ENCODE data around the gene DONSON. TPM values are rescaled to one million over a fixed set of nuclear protein-coding genes. Genes with fewer than 3 reads are reported as not detected.

DONSON gene
- total RNA-seq, 1 donor from 2014 or later: 8.2 TPM

- intact Hi-C loops (cut with DNase I): no loop called here
- DNase-seq (ENCODE audit: low spot score): no peak
Observed at GRCh38 chr21:33566514-33566913, 22.0 kb downstream of the DONSON start.

GRCh38 chr21:33562389-33562788 lies 26.1 kb downstream of the DONSON start:
- intact Hi-C loops (cut with DNase I): no loop called here
- no peak for DNase-seq (ENCODE audit: low spot score)

- intact Hi-C loops (cut with DNase I): no loop called here
- no peak for DNase-seq (ENCODE audit: low spot score)
Observed at GRCh38 chr21:33561373-33561772, 27.1 kb downstream of the DONSON start.

GRCh38 chr21:33560965-33561364 lies 27.5 kb downstream of the DONSON start:
- no peak for DNase-seq (ENCODE audit: low spot score)
- intact Hi-C loops (cut with DNase I): no loop called here

- no peak for DNase-seq (ENCODE audit: low spot score)
- intact Hi-C loops (cut with DNase I): no loop called here
Observed at GRCh38 chr21:33559813-33560212, 28.7 kb downstream of the DONSON start.

- no peak for DNase-seq (ENCODE audit: low spot score)
- intact Hi-C loops (cut with DNase I): no loop called here
Observed at GRCh38 chr21:33558777-33559421, 29.6 kb downstream of the DONSON start.

GRCh38 chr21:33557447-33557846 lies 31.0 kb downstream of the DONSON start:
- intact Hi-C loops (cut with DNase I): no loop called here
- no peak for DNase-seq (ENCODE audit: low spot score)

GRCh38 chr21:33554982-33555344 lies 33.5 kb downstream of the DONSON start:
- DNase-seq (ENCODE audit: low spot score): no peak
- intact Hi-C loops (cut with DNase I): no loop called here

- intact Hi-C loops (cut with DNase I): no loop called here
- no peak for DNase-seq (ENCODE audit: low spot score)
Observed at GRCh38 chr21:33554236-33554981, 34.1 kb downstream of the DONSON start.

GRCh38 chr21:33552999-33553598 lies 35.4 kb downstream of the DONSON start:
- DNase-seq (ENCODE audit: low spot score): no peak
- intact Hi-C loops (cut with DNase I): no loop called here

GRCh38 chr21:33552093-33552998 lies 36.1 kb downstream of the DONSON start:
- no peak for DNase-seq (ENCODE audit: low spot score)
- intact Hi-C loops (cut with DNase I): no loop called here

- no peak for DNase-seq (ENCODE audit: low spot score)
- intact Hi-C loops (cut with DNase I): no loop called here
Observed at GRCh38 chr21:33551664-33552063, 36.8 kb downstream of the DONSON start.

- no peak for DNase-seq (ENCODE audit: low spot score)
- intact Hi-C loops (cut with DNase I): no loop called here
Observed at GRCh38 chr21:33550772-33551660, 37.5 kb downstream of the DONSON start.

GRCh38 chr21:33549848-33550771 lies 38.4 kb downstream of the DONSON start:
- intact Hi-C loops (cut with DNase I): no loop called here
- DNase-seq (ENCODE audit: low spot score): no peak

- intact Hi-C loops (cut with DNase I): no loop called here
- no peak for DNase-seq (ENCODE audit: low spot score)
Observed at GRCh38 chr21:33546086-33546485, 42.4 kb downstream of the DONSON start.

- DNase-seq (ENCODE audit: low spot score): no peak
- intact Hi-C loops (cut with DNase I): no loop called here
Observed at GRCh38 chr21:33544451-33545195, 43.9 kb downstream of the DONSON start.

GRCh38 chr21:33543505-33544129 lies 44.9 kb downstream of the DONSON start:
- peak; percentile 84 for DNase-seq (ENCODE audit: low spot score)
- intact Hi-C loops (cut with DNase I): loop anchor here (2.0 kb wide), 1 partner anchor 45 kb away; the partner anchor contains the start of gene DONSON
